GM12864 (cell line): ENCODE measurements around the gene SOX18.
A peak's percentile ranks its signal among the peaks of the same experiment; 100 is the strongest.

Source experiments
- DNase-seq: peaks from one replicate; pipeline ENCODE4 v3.0.0-alpha.2; 2011; ENCODE audit warnings: low read depth
- H3K4me3 ChIP-seq: 2 replicates; pipeline ENCODE4 v1.5.1; 2011; ENCODE audit warnings: mild to moderate bottlenecking, low read depth, low read length, control low read depth
- TF ChIP-seq, protein P1 (sequence below): IDR thresholded peaks from 2 replicates; pipeline ENCODE4 v1.5.1; 2011; ENCODE audit warnings: low read depth, mild to moderate bottlenecking, moderate library complexity, low read length, control low read depth, inconsistent platforms; ENCODE audit errors: missing control alignments

SOX18 gene

DNA sequence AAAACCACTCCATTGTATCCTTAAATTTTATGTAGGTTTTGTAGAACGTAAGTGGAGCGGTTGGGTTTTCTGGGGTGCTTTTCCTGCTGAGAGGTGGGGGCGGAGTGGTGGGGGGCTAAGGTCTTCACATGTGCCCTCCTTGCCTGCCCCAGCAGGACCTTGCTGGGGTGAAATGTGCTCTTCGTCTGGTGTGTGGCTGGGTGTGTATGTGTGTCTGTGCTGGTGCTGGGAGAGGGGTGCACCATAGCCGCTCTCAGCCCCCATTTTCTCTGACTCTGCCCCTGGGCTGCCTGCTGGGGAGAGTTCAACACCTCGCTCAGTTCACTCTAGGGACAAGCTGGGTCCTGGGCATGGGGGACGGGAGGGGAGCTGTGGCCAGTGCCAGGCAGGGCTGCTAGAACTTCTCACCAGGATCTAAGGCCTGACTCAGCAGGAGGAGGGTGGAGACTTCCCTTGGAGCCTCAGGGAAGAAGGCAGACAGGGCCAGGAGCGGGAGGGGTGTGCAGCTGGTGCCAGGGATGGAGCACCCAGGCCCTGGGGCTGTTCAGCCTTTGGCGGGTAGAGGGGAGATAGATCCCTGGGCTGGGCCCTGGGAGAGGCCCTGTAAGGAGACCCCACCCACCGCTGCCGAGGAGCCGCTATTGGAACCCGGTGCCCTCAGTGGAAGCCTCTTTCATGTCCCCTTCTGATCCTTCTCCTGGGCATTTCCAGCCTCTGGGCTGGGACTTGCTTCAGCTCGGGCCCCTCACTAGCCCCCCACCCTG, 4.8 kb downstream of the SOX18 start:
- no peak overlapping the region for H3K4me3 ChIP-seq
- DNase-seq = no peak
- TF ChIP-seq, protein P1, sequence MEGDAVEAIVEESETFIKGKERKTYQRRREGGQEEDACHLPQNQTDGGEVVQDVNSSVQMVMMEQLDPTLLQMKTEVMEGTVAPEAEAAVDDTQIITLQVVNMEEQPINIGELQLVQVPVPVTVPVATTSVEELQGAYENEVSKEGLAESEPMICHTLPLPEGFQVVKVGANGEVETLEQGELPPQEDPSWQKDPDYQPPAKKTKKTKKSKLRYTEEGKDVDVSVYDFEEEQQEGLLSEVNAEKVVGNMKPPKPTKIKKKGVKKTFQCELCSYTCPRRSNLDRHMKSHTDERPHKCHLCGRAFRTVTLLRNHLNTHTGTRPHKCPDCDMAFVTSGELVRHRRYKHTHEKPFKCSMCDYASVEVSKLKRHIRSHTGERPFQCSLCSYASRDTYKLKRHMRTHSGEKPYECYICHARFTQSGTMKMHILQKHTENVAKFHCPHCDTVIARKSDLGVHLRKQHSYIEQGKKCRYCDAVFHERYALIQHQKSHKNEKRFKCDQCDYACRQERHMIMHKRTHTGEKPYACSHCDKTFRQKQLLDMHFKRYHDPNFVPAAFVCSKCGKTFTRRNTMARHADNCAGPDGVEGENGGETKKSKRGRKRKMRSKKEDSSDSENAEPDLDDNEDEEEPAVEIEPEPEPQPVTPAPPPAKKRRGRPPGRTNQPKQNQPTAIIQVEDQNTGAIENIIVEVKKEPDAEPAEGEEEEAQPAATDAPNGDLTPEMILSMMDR = no peak

DNA sequence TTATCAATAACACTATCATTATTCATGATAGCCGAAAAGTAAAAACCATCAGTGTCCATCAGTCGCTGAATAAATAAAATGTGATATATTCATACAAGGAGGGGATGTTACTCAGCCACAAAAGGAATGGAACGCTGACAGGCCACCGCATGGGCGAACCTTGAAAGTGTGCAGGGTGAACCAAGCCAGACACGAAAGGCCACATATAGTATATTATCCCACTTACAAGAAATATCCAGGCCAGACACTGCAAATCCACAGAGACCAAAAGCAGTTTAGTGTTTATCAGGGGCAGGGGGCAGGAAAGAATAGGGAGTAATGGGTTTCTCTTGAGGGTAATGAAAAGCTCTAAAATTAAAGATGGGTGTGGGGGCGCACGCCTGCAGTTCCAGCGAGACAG, 5.7 kb downstream of the SOX18 start:
- H3K4me3 ChIP-seq = no peak overlapping the region
- TF ChIP-seq, protein P1 = no peak
- DNase-seq = no peak

DNA sequence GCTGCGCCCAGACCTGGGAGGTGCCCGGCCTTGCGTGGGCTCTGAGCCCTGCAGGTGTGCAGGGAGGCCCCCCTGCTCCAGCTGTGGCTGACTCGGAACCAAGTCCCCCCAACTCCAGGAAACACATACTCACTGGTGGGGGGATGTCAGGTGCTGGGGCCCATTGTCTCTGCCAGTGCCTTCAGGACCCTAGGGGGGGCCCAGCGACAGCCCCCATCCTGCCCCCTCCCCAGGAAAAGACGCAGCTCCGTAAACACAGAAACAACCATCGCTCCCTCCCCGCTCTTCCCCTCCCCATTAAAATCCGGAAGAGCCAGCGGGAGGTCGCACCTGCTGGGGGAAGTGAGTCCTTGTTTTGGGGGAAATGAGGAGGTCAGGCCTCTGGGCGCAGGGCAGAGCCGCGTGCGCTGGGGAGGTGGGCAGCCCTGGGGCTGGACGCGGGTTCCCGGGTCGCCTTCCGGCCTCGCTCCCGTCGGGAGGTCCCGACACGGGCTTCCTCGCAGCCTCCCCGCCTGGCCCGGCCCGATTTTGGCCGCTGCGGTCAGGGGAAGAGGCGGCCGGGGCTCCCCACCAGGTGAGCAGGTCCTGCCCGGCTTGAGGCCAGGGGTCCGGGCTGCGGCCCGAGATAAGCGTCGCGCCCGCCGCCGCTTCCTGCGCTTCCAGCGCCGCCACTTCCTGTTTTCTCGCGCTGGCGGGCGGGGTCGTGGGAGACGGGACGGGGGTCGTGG, 7.2 kb downstream of the SOX18 start:
- peak overlapping the region; percentile 74 for H3K4me3 ChIP-seq
- no peak for DNase-seq
- TF ChIP-seq, protein P1 = no peak

DNA sequence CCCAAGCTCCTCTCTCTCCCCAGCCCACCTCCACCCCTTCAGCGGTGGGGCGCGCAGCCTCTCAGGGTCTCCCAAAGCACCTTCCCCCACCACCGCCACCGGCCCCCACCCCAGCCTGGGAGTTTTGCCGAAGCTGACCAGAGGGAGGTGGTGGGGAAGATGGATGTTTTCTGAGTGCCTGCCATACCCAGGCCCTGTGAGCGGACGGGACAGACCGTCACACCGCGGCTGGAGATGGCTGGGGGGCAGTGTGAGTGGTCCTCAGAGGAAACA, 7.7 kb downstream of the SOX18 start:
- H3K4me3 ChIP-seq = peak overlapping the region; percentile 74
- TF ChIP-seq, protein P1 = no peak
- DNase-seq = no peak

DNA sequence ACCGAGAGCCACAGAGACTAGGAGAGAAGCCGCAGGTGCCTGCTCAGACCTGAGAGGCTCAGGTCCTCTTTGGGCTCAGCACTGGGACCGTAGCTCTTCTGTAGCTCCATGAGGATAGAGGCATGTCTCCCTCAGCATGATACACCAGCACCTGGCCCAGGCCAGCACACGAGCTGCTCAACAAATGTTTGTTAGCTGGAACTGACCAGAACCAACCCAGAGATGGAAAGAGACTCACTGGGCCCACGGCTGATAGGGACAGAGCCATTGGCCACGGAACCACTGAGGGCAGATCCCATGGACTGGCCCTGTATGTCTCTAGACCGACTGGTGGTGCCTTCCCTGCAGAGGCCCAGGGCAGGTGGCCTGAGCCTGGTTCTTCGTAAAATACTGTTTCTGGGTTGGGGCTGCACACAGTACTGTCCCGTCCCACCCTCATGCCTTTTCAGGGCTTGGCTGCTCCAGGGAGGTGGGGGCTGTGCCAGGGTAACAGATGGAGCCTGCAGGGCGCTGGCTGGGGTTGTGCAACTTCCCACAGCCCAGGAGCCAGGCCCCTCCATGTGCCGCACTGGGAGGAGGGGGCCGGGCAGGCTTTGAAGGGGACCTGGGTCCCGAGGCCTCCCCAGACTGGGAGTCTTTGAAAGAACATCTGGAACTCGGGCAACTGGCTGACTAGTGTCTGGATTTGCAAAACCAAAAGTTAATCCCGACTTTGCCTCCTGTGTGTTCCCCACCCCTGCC, 8.2 kb downstream of the SOX18 start:
- TF ChIP-seq, protein P1 = no peak
- H3K4me3 ChIP-seq = no peak overlapping the region
- DNase-seq = no peak

DNA sequence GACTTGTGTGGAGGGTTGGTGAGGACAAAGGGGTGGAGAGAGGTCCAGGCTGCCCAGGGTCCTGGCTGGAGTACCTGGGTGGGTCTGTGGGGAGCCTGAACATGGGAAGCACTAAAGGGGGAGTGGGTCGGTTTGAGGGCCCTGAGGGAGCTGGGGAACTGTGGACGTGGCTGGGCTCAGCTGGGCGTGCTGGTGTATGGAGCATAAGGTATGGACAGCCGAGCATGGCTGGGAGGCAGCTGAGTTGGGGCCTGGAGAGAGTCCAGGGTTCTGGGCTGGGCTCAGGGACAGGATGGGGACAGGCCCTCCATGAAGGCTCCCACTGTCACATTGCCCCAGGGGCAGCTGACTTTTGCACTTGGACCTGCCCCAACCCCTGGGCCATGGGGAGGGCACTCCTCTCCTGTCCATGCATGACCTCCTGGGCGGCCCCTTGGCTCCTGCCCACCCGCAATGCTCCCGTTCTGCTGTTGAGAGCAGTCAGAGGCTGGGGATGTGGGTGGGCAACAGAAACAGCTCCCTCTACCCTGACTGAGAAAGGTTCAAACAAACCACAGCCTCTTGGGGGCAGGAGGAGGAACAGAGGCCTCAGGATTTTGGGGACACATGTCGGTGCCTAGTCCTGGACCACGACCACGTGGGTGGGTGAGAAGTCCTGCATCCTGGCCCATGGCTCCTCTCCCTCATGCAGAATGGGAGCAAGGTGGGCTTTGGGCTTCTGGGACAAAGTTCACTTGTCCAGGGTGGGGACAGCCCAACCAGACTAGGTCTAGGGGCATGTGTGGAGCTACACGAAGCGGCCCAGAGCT, 9.0 kb downstream of the SOX18 start:
- TF ChIP-seq, protein P1 = no peak
- H3K4me3 ChIP-seq = no peak overlapping the region
- DNase-seq = no peak
